CD4-positive, alpha-beta T cell treated with Interleukin-17A for 4 hours (primary cell): Measurements from ENCODE around the gene STPG3.

ENCODE experiments used
- DNase-seq: peaks from one replicate; pipeline ENCODE4 v3.0.0-alpha.2; 2020; ENCODE audit warnings: mixed read lengths

The STPG3 gene

DNA sequence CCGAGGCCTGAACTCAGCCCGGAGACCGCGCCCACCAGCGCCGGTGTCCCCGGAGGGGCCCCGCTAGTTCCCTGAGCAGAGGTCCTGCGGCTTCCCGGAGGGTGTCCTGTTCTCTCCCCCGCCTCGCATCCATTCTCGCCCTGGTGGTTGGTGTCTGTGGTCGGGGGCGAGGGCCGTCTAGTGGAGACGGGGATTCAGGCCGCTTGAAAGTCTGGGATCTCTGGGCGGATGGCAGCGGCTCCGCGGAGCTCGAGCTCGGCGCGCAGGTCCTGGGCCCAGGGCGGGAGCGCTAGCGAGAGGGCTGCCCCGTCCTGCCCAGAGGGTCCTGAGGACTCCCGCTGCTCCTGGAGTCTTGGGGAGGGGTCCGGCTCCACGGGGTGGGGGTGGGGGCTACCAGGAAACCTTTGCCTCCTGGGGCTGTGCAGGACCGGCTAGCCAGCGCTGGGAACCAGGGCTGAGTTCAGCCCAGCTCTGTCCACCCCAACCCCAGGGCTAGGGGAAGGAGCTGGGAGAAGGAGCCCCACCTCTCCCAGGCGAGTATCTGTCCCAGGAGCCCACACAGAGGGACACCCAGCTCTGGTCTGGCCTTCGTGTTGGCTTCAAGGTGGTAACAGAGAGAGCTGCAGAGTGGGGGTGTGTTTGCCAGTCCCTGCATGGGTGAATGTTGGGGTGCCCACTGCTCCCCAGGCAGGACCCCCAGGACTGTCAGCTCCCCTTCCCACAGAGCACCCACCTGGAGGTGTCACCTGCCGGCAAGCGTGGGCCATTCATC lies 30.4 kb downstream of the STPG3 start:
- no peak for DNase-seq

DNA sequence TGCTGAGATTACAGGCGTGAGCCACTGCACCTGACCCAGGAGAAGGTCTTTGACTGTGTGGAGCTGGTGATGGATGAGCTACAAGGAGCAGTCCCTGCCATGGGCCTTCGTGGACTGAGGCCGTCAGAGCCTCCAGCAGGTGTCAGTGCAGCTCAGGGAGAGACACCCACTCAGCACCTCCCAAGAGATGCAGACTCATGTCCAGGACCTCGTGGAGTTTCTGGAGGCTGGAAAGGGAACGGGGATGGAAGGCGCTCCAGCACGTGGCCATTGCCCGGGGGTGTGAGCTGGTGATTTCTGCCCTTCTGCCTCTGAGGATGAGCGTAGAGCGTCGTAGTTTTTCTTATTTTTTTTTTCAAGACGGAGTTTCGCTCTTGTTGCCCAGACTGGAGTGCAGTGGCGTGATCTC lies 35.9 kb downstream of the STPG3 start:
- DNase-seq = peak; percentile 45

DNA sequence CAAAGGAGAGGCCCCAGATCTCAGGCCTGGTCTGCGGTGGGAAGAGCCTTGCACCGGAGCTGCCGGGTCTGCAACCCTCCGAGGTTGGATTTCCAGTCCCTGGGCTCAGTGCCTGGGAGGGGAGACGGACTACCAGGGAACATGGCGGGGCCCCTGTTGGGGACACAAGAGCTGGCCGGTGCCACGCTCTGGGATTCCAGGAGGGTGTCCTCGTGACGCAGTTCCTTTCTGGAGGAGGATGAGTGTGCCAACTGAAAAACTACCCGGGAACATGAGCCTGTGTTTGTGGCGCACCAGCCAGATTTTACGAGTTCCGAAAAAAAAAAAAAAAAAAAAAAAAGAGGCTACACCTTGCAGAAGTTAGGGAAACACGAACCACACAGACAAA lies 42.0 kb downstream of the STPG3 start:
- DNase-seq = no peak

DNA sequence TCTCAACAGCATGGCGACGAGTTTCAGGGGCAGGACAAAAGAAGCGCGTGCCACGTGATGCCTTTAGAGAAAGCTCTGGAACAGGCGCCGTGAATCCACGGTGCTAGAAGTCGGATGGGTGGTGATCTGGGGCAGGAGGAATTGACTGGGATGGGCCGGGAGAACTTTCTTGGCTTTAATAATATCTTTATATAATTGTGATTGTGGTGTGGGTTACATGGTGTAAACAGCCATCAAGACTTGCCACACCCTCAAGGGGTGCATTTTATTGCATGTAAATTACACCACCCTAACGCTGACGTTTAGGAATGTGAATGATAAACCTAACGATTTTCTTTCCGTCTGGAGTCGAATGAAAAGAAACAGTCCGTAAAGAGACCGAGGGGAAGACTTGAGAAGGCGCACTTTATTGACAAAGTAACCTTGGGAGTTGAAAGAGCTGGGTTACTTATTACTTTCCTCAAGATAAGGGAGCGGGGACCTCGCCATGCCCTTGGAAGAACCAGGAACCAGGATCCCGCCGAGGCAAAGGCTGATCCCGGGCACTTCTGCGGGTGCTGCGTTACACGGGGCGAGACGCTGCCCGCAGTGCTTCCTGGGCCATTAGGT lies 42.5 kb downstream of the STPG3 start:
- DNase-seq = no peak

DNA sequence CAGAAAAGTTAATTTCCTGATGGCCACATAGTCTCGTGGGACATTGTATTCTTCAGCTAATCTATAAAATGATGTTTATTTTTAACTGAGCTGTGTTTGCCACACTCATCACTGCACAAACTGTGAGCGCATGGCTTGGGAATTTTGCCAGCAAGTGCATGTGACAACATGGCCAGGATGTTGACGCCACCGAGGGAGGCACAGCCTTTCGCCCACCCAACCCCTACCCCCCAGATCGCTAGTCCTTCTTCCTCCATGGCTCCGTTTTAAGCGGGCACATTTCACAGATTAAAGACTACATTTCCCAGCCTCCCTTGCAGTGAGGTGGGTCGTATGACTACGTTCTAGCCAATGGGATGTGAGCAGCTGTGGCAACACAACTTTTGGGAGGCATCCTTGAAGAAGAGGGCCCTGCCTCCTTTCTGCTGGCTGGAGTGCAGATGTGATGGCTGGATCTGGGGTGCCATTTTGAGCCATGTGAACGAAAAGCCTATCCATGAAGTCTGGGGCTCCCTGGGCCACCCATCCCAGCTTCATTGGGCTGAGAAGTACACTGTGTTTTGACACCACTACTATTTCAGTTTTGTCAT lies 43.1 kb downstream of the STPG3 start:
- DNase-seq = no peak

DNA sequence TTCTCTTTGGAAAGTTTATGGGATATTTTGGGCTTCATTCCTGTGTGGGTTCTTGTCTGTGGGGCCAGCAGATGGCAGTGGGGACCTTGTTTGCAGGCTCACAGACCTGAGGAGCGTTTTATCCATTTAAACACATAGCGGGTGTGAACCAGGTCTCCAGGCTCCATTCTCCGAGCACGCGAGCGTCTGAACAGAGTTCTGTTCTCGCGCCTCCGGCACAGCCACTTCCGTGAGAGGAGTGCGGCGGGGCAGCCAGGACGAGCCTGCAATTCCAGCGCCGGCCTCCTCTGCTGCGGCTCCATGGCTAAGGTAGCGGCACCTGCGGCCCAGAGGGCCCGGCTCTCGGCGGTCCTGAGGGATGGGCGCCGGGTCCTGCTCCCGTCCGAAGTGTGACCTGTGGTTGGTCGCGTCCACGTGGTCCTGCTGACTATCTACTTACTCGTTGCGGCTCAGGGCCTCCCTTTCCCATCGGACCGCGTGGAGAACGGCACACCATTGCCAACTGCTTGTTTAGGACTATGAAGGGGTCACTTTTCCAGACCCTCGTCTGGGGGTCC lies 43.7 kb downstream of the STPG3 start:
- peak; percentile 26 for DNase-seq

DNA sequence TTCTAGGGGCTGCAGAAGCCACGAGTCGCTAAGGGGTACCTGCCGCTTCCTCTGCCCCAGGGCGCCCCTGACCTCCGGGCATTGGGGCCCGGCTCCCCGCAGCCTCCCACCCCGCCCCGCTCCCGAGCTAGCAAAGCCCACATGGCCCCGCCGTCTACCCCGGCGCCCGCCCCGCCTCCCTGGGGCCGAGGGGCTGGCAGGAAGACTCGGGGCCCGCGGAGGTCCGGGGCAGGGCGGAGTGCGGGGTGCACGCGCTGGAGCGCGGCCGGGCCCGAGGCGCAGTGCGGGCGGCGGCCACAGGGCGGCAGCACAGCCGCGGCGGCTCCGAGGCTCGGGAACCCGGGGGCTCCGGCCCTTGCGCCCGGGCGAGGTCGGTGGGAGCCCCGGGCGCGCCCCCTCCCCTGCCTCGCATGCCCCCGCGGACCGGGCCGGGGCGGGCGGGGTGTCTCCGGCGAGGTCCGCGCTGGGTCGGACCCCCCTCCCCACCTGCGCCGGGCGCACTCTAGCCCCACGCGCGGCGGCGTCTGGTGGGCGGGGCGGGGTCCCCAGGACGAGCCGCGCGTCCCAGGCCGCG lies 44.2 kb downstream of the STPG3 start:
- peak; percentile 63 for DNase-seq

DNA sequence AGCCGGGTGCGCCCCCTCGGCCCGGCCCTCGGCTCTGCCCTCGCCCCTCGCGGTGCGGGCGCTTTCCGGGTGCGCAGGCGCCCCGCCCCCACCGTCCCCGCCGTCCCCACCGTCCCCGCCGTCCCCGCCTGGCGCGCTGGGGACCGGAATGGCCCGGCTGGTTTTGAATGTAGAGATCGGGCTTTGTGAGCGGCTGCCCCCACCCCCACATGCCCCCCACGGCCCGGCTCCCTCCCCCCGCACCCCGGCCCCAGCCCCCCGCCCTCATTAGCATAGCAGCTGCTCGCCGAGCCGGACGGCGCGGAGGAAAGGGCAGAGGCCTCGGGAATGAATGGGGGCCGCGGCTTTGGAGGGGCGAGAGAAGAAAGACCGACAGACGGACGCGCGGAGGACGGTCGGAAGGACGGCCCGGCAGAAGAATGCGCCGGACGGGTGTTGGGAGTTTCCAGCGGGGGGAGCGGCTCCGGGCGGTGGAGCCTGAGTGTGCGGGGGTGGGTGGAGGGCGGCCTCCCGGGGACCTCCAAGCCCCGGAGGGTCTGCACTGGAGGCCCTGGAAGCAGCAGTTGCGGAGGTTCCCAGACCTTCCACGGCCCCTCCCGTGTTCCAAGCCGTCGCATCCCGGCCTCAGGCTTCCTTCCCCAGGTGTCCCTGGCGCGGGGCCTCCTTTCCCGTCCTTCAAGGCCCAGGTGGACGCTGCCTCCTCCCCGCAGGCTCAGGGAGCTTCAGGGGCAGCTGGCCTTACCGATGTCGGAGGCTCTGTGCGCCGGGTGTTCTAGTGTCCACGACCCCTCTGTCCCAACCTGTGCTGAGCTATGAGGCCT lies 45.0 kb downstream of the STPG3 start:
- DNase-seq = no peak

DNA sequence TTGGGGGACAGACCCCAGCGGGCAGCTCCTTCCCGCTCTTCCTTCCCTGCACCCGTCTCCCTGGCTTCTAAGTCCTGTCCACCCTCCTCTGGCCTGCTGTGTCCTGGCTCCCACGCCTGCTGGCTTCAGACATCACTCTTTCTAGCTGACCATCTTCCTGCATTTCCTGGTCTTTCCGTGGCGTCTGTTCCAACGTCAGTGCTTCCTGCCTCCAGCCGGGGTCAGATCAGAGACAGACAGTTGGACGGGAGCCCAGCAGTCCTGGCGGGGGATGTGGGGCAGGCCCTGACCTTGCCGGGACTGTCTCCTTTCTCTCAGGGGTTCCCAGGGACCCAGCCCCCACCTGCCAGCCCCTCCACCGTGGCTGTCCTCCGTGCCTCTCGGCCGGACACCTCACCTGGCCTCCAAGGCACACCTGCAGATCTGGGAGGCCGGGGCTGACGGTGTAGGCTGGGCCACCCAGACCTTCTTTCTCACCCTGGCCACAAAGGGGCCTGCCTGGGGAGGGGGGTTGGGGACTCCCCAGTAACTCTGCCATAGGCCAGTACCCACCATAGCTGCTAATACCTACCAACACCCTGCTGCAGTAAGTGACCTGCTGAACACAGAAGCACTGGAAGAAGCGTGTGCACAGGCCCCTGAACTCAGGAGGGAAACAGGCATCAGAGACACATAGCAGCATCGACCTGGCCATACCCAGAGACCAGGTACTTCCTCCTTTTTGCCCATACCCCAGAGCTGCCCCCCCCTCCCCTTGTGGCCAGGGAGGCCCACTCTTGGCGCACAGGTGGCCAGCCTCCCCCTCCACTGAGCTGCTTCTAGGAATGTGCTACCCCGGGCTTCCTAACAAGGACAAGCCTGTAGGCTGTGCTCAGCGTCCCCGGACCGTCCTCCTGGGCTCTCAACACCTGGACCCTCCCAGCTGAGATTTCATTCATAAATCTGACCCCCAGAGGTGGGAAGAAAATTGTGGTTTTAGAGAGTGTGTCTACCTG lies 45.9 kb downstream of the STPG3 start:
- DNase-seq = no peak

DNA sequence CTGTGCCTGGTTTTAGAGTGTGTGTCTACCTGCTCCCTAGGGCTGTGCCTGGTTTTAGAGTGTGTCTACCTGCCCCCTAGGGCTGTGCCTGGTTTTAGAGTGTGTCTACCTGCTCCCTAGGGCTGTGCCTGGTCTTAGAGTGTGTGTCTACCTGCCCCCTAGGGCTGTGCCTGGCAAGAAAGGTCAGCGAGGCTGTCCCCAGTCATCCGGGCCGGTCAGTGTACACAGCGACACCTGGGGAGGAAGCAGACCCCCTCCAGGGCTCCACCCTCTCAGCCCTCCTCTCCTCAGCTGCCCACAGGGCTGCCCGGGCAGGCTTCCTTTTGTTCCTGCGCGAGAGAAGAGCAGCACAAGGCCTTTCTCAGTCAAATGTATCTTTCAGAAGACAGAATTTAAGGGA lies 46.9 kb downstream of the STPG3 start:
- no peak for DNase-seq

DNA sequence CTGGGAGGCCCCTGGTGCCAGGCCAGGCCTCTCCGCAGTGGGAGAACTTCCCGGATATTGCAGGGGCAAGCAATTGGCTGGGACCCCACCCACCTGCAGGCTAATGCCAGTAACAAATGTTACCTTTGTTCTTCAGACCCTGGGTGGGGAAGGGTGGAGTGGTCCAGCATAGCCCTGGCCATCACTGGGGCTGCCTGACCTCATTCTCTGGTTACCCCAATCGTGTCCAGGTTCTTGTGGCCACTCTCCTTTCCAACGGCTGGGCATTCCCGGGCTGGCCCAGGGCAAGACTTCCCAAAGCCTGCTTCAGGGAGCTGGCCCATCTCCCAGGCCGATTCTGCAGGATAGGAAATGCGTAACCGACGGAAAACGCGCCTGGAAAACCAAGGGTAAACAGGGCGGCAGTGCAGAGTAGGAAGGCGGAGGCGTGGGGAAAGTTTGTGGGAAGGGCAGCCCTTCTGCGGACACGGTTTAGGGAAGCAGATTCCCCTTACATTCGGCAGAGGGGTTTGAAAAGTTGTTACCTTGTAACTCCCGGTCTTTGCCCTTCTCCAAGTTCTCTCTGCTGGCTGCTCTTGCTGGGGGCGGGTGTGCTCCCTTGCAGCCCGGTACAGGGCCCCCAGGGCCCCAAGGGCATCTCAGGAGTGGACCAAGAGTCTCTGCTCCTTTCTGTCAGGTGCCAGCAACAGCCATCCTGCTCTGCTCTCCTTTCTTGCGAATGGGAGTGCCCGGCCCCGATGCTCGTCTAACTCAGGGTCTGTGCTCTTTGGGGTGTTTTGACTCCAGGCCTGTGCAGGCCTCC lies 47.5 kb downstream of the STPG3 start:
- no peak for DNase-seq

DNA sequence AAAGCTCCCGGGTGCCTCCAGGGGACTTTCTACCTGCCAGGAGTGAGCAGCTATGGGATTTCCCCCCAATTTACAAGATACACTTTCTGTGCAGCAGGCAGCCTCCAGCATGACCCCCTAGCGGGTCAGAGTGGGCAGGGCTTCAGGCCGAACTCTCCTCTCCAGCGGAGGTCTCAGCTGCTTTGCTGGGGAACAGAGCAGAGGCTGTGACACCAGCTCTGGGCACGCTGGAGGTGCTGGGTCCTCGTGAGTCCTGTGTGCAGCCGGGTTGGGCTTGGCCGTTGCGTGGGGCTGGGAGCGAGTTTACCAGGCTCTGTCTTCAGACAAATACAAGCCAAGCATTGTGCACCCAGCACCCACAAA lies 48.1 kb downstream of the STPG3 start:
- no peak for DNase-seq

DNA sequence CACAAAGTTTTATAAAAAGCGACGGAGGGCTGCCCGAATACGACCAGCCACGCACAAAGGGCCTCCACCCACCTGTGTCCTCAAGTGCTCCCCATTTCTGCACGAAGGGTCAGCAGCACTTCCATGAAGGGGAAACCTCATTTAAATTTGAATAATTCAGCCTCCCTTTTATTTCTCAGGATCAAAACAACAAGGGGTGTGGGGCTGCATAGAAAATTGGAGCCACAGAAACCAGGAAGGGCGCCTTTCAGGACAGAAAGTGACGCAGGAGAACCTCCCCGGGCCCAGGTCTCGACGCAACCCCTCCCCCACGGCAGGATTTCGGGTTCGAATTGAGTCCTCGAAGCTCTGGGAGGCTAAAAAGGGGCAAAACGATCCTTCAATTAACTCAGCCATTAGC lies 48.9 kb downstream of the STPG3 start:
- no peak for DNase-seq

DNA sequence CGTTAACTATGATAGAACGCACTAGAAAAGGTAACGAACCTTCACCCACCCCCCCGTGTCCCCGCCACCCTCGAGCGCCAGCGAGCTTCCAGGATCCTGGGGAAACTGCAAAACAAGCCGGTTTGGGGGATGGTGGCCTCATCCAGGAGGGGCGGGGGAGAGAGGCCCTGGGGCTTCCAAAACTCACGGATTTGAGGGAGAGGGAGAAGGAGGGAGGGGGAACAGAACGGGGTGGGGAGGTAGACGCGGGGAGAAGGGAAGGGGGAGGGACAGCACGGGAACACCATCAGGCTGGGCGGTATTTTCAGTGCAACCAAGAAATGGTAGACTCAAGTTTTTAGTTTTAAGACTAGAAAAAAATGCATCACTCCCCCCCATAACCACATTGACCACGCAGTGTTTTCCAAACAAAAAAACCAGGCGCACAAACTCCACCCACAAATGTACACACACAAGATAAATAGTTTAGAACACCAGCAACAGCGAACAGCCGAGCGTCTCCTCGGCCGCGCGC lies 49.5 kb downstream of the STPG3 start:
- DNase-seq = no peak

DNA sequence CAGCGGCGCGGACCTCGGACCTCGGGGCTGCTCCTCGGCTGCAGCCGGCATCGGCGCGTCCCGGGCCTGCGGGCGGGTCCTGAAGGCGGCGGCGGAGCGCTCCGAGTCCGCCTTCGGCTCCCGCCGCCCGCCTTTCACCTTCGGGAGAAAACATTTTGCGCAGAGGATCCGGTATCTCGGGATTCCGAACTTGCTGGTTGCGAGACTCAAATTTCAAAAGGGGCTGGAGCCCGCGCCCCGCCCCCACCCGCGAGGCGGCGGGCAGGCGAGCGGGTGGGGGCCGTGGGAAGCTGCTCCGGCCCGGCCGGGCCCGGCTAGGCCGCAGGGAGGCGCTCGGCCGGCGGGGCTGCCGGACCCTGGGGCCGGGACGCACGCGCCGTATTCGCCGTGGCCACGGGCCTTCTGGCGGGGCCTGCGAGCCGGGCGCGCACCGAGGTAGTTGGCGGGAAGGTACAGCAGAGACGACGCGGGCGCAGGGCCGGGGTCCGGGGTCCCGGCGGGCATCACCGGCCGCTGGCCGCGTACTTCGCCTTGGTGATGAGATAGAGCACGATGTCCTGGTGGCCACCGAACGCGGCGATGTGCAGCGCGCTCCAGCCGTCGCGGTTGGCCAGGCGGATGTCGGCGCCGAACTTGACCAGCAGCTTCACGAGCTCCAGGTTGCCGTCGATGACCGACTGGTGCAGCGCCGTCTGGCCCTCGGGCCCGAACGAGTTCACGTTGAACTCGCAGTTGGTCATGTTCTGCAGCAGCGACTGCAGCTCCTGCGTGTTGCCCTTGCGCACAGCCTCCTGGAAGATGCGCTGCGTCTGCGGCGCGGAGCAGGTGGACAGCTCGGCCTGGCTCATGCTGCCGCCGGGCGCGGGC lies 50.2 kb downstream of the STPG3 start:
- DNase-seq = peak; percentile 37

DNA sequence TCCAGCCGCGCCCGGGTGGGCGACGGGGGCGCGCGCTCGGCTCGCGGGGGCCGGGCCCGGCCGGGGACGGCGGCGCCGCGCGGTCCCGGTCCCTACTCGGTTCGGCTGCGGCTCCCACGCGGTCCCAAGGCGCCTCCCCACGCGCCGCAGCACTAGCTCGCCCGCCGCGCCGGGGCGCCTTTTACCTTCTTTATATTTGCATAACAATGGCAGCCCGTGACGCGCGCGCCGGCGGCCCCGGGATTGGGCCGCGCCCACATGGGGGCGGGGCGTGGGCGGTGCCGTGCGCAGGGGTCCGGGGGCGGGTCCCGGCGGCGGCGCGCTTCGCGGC lies 51.0 kb downstream of the STPG3 start, which contains the start of gene NRARP:
Gene NRARP (minus strand): TSS at position 154 of the 331 bp plus-strand sequence. CDS start 343 bp downstream, outside the sequence.
- DNase-seq = peak; percentile 95

DNA sequence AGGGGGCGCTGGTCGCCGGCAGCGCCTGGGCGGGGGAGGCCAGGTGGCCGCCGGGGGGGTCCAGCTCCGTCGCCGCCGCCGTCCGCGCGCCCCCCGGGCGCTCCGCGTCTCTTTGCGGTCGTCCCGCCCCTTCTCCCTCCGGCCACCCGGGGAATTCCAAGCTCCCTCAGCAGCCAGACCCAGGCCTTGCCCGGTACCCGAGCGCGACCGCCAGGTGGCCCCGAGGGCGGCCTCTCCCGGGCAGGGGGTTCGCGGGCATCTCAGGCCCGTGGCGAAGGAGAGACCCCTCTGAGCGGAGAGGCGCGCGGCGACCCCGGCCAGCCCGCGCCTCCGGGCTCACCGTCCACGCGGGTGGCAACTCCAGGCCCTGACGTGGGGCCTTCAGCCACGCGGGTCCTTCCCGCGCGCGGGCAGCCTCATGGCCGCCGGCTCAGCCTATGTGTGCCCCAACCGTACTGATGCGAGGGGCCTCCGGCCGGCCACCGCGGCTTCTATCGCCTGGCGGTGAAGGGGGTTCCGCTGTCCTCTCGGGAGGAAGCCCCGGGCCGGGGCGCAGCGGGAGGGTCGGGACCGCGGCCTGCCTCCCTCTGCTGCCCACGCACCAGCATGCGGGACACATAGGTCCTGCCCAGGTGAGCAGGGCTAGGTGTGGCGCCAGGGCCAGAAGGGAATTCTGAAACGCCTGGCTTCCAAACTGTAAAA lies 51.5 kb downstream of the STPG3 start:
- no peak for DNase-seq
